GM19351 (cell line): ENCODE measurements around the gene TEAD1.

Experiments
- ATAC-seq: cut with Tn5 transposase; IDR thresholded peaks from one replicate; pipeline ENCODE4 v1.9.1; 2021; ENCODE audit warnings: mild to moderate bottlenecking, moderate library complexity; ENCODE audit not compliant: unreplicated experiment

The TEAD1 gene

GRCh38 chr11:12785901-12786300 is 111.7 kb downstream of the TEAD1 start:
- ATAC-seq: no peak

GRCh38 chr11:12786450-12786849 is 112.2 kb downstream of the TEAD1 start:
- no peak for ATAC-seq

GRCh38 chr11:12786891-12787290 is 112.7 kb downstream of the TEAD1 start:
- ATAC-seq: no peak

DNA sequence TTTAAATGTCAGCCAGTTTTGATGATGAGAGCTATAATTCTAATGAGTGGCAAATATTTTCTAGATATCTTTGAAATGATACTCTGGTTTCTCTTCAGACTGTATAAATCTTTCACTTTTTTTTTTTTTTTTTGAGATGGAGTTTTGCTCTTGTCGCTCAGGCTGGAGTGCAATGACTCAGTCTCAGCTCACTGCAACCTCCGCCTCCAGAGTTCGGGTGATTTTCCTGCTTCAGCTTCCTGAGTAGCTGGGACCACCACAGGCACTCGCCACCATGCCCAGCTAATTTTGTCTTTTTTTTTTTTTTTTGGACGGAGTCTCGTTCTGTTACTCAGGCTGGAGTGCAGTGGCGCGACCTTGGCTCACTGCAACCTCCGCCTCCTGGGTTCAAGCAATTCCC is 113.6 kb downstream of the TEAD1 start:
- no peak for ATAC-seq

GRCh38 chr11:12789054-12789453 is 114.8 kb downstream of the TEAD1 start:
- ATAC-seq: no peak

GRCh38 chr11:12789596-12790215 is 115.5 kb downstream of the TEAD1 start:
- ATAC-seq: no peak

- no peak for ATAC-seq
Measured at GRCh38 chr11:12790861-12791616, 116.8 kb downstream of the TEAD1 start.

DNA sequence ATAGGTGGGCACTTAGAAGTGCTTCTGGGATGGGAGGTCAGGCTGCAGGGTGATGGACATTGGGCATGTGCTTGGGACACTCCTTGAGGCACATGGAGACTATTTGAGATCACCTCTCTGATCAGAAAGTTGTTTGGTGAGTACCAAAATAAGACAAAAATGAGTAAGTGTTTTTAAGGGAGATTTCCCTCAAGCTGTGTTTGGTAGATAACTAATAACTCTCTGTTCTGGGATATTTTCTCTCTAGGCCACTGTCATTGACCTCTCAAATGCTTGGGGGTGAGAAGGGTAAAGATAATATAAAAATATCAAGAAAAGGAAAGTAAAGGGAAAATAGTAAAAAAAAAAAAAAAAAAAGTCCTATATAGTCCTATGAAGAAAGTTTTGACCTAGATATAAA is 117.8 kb downstream of the TEAD1 start:
- no peak for ATAC-seq

DNA sequence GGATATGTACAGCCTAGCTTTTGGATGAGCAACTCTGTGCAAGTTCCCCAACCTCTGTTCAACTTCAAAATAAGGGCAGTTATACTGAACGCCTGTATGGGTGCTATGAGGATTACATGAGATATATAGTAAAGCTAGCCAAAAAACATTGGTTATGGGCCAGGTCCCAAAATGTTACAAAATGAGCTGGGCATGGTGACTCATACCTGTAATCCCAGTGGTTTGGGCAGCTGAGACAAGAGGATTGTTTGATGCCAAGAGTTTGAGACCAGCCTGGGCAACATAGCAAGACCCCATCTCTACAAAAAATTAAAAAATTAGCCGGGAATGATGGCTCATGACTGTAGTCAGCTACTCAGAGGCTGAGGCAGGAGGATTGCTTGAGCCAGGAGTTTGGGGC is 118.4 kb downstream of the TEAD1 start:
- no peak for ATAC-seq

DNA sequence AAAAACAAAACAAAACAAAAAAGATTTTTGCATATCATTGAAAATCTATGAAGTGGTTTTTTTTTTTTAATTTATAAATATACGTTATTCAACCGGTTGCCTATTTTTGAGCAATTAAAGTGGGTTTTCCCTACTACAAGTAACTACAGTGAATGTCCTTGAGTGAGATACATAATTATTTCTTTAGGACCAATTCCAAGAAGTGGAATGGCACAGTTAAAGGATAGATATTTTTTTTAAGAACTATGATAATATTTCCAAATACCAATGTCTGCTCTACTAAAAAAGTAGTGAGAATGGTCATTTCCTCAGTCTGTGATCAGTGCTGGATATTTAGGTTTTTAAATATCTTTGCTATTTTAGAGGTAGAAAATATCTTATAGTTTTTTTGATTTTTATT is 118.8 kb downstream of the TEAD1 start:
- no peak for ATAC-seq

DNA sequence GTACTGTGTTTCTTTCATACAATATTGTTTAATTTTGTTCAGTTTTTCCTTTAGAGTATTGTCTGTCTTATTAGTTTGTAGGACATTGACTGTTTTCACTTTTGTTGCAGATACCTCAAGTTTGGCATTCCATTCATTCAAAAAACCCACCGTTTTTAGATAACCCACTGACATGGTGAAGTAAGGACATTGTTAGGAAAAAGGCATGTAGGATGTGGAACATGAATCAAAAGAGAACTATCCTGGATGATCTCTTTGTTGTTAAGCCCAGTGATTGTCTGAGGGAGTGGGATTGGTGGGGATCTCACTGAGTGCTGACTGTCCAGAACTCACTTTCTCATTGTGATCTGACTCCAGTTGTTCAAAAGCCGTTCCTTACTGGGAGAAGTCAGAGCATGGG is 119.3 kb downstream of the TEAD1 start:
- ATAC-seq: no peak

DNA sequence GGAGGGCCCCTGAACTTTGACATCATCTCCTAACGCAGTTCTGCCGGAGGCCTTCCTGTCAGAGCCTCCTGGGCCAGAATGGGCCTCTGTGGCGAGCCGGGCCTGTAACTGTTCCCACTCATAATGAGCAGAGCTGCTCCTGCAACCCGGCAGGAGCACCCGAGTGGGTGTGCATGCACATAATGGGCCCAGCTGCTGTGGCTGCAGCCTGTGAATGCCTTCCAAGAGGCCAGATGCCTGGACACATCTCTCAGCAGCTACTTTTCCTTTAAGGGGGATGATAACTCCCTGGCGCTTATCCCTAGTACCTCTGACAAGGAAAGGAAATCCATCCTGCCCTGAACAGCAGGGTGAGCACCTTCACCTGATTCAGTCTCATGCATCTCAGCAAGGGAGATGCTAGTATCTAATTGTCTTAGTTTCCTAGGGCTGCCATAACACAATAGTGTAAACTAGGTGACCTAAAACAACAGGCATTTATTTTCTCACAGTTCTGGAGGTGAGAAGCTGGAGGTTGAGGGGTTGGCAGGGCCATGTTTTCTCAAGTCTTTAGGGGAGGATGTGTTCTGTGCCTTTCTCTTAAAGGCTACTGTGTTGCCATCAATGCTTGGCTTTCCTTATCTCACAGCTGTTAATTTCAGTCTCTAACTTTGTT is 120.5 kb downstream of the TEAD1 start:
- no peak for ATAC-seq

DNA sequence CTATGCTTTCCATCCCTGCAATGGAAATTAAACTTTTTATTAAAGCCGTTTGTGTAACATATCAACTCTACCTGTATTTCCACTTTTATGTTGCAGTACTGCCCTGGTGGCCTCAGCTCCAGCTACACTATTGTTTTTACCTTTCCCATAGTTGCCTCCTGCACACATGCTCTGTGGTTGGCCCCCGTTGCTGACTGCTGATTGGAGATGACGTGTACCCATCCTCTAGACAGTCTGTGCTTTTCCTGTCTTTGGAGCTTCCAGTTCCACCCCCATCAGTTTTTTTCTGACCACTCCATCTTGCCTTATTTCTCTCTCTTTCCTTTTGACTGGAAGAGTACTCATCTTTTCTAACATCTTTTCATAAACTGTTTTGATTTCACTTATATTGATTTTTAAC is 123.8 kb downstream of the TEAD1 start:
- ATAC-seq: no peak

GRCh38 chr11:12798609-12799011 is 124.4 kb downstream of the TEAD1 start:
- ATAC-seq: no peak

- ATAC-seq: no peak
Measured at GRCh38 chr11:12799334-12799835, 125.2 kb downstream of the TEAD1 start.

- no peak for ATAC-seq
Measured at GRCh38 chr11:12800032-12800671, 125.9 kb downstream of the TEAD1 start.

DNA sequence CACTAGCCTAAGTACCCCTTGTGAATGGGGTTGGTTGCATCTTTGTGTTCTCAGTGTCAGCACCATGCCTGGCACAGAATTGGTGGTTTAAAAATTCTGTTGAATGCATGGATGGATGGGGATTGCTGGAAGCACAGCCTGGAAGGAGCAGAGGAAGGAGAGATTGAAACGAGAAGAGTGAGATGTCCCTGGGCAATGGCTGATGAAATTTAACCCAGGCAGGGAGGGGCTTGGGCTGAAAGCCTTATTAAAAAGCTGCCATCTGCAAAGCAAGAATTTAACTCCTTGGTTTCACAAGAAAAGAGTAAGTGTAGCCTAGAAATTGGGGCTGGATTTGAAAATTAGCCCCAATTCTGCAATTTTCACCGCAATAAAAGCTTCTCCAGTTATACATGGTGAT is 126.7 kb downstream of the TEAD1 start:
- no peak for ATAC-seq

DNA sequence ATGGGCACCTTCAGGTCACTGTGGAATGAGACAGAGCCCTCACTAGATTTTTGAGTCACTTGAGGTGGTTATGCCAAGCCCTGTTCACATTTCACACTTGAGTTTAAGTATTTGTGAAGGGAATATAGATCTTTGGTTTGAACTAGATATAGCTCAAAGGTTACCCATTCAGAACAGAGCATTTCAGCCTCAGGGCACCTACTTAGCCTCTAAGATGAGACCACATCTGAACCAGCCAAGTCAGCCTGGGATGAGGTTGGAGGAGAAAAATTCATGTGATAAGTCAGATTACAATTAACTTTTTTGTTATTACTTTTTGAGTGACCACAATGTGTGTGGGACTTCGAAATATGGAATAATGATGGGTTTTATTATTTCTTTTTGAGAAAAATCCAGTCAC is 127.8 kb downstream of the TEAD1 start:
- no peak for ATAC-seq

GRCh38 chr11:12802418-12803085 is 128.3 kb downstream of the TEAD1 start:
- no peak for ATAC-seq

- no peak for ATAC-seq
Measured at GRCh38 chr11:12803086-12803826, 129.0 kb downstream of the TEAD1 start.
